GM12891 (cell line): Measurements from ENCODE around the gene MAEA.

Experiments
- DNase-seq: peaks from one replicate; pipeline ENCODE4 v3.0.0; 2011; ENCODE audit warnings: low spot score; ENCODE audit not compliant: insufficient read length
- FAIRE-seq: peaks from 2 replicates; lab custom pipeline; 2011; peaks lifted over from hg19 to GRCh38; lab: Jason Lieb, UNC
- PAX5 ChIP-seq: IDR thresholded peaks from 2 replicates; pipeline ENCODE4 v1.6.1; 2011; ENCODE audit warnings: low read length, moderate library complexity, mild to moderate bottlenecking; ENCODE audit not compliant: insufficient read depth, severe bottlenecking
- POLR2A ChIP-seq: IDR thresholded peaks from 2 replicates; pipeline ENCODE4 v1.6.1; 2011; ENCODE audit warnings: low read depth, low read length, control low read depth
- POLR2AphosphoS5 ChIP-seq: IDR thresholded peaks from 2 replicates; pipeline ENCODE4 v1.6.1; 2011; ENCODE audit warnings: low read depth, low read length, control low read depth
- POU2F2 ChIP-seq: IDR thresholded peaks from 2 replicates; pipeline ENCODE4 v1.6.1; 2011; ENCODE audit warnings: low read depth, mild to moderate bottlenecking, control low read depth, low read length, moderate library complexity
- SPI1 ChIP-seq: IDR thresholded peaks from 2 replicates; pipeline ENCODE4 v1.6.1; 2011; ENCODE audit warnings: low read depth, low read length, control low read depth
- TAF1 ChIP-seq: IDR thresholded peaks from 2 replicates; pipeline ENCODE4 v1.6.1; 2011; ENCODE audit warnings: low read depth, low read length, control low read depth

MAEA gene

GRCh38 chr4:1244081-1244977 lies 45.4 kb upstream of the MAEA start:
- no peak for FAIRE-seq

GRCh38 chr4:1244978-1245471 lies 44.7 kb upstream of the MAEA start:
- DNase-seq (no peak), FAIRE-seq (no peak)
- no peak for TF ChIP-seq POLR2AphosphoS5
- TF ChIP-seq TAF1 = no peak
- no peak for TF ChIP-seq PAX5
- TF ChIP-seq POLR2A = no peak
- no peak for TF ChIP-seq POU2F2
- no peak for TF ChIP-seq SPI1

More at GRCh38 chr4:1244081-1244977, 45.4 kb upstream of the MAEA start:
- TF ChIP-seq SPI1 = no peak
- TF ChIP-seq PAX5 = no peak
- TF ChIP-seq POLR2A = no peak
- no peak for TF ChIP-seq TAF1
- TF ChIP-seq POU2F2 = no peak
- TF ChIP-seq POLR2AphosphoS5 = no peak
- no peak for DNase-seq

- DNase-seq (no peak), FAIRE-seq (no peak)
- TF ChIP-seq POLR2A (no peak), TAF1 (no peak), POU2F2 (no peak), PAX5 (no peak), SPI1 (no peak), POLR2AphosphoS5 (no peak)
Measured at GRCh38 chr4:1245481-1246051, 44.1 kb upstream of the MAEA start.

- peak; percentile 75 for FAIRE-seq
Measured at GRCh38 chr4:1246111-1246881, 43.4 kb upstream of the MAEA start.

GRCh38 chr4:1246901-1247863 lies 42.5 kb upstream of the MAEA start:
- peak; percentile 63 for FAIRE-seq
- TF ChIP-seq PAX5 = no peak
- TF ChIP-seq TAF1 = no peak
- TF ChIP-seq POLR2A = peak; percentile 11; the same call in 1 of the 2 replicates
- TF ChIP-seq SPI1 = no peak
- DNase-seq = peak; percentile 62

More at GRCh38 chr4:1246111-1246881, 43.4 kb upstream of the MAEA start:
- DNase-seq = peak; percentile 34
- TF ChIP-seq POLR2A = no peak
- no peak for TF ChIP-seq TAF1
- no peak for TF ChIP-seq SPI1
- no peak for TF ChIP-seq POU2F2
- TF ChIP-seq POLR2AphosphoS5 = no peak
- no peak for TF ChIP-seq PAX5

- no peak for FAIRE-seq
- TF ChIP-seq PAX5 (no peak), POLR2A (no peak), TAF1 (peak; percentile 44; the same call in 1 of the 2 replicates)
- DNase-seq = no peak
Measured at GRCh38 chr4:1247864-1248244, 41.8 kb upstream of the MAEA start.

GRCh38 chr4:1248245-1249147 lies 41.2 kb upstream of the MAEA start, which contains the start of gene CTBP1:
Gene CTBP1, minus strand, starts transcription at chr4:1249130. Its CDS starts 7,799 bp downstream, at chr4:1241331.
- peak; percentile 1 for TF ChIP-seq PAX5
- peak; percentile 46; the same call in 1 of the 2 replicates for TF ChIP-seq POLR2A
- peak; percentile 56; the same call in 1 of the 2 replicates for TF ChIP-seq POLR2AphosphoS5
- TF ChIP-seq SPI1 = no peak
- no peak for TF ChIP-seq POU2F2
- TF ChIP-seq TAF1 = no peak
- FAIRE-seq (peak; percentile 100), DNase-seq (peak; percentile 96)
